Measurements from ENCODE around the gene TIMP3.

Gene TIMP3

GRCh38 chr22:32827049-32827602, 25.6 kb downstream of the TIMP3 start:
- FAIRE-seq (no peak), DNase-seq (ENCODE audit: low spot score) (no peak)

GRCh38 chr22:32828150-32828549, 26.6 kb downstream of the TIMP3 start:
- DNase-seq (ENCODE audit: low spot score) (no peak), FAIRE-seq (no peak)

DNA sequence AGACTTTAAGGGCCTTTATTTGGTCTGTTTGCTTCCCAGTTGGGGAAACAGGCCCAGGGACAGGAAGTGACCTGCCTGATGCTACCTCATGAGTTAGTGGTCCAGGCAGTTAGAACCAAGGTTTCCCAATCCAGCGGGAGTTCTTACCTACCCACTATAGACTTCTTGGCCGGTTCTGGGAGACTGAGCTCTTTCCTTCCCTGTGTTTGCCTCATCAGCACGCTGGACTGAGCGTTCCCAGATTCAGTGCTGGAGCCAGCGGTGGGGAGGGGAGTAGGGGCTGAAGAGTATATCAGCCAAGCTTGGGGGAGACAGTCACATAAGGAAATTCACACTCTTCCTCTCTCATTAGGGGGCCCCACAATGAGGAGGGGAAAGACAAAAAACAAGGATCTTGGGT, 27.1 kb downstream of the TIMP3 start:
- FAIRE-seq: no peak
- DNase-seq (ENCODE audit: low spot score): no peak

GRCh38 chr22:32829451-32829851, 27.9 kb downstream of the TIMP3 start:
- DNase-seq (ENCODE audit: low spot score) (no peak), FAIRE-seq (no peak)

- FAIRE-seq (no peak), DNase-seq (ENCODE audit: low spot score) (no peak)
These were observed 29.0 kb downstream of the TIMP3 start for GRCh38 chr22:32830473-32830872.

DNA sequence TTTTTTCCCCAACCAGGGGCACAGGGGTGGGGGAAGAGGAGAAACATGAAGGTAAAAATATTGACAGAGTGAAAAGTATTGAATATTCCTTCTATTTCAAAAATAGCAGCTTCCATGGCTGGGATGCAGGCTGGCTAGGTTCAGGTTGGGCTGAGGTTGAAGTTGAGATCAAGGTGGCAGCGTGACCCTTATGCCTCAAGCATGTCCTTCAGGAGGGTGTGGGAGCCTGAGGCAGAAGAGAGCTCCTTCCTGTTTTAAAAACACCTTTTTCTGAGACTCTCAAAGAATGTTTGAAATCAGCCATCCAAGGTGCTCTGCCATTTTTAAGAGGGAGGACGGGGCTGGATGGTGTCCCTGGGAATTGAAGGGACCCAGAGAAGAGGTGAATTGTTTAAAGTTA, 29.5 kb downstream of the TIMP3 start:
- DNase-seq (ENCODE audit: low spot score) (no peak), FAIRE-seq (no peak)

DNA sequence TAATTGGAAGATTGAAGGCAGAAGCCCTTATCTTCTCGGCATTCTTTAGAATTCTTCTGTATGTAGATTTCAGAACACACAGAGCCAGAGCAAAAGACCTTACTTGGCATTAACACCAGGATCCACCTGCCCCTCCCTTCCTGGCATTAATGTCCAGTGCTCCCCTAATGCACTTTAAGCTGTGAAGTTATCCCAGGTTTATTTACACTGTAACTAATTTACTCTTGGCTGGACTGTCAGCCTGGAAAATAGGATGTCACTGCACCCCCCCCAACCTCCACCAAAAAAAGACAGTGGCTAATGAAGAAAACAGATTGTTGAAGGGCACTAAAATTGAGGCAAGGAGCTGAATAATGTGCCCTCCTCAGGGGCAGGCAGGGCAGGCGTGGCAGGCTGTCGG, 30.1 kb downstream of the TIMP3 start:
- FAIRE-seq (no peak), DNase-seq (ENCODE audit: low spot score) (no peak)

GRCh38 chr22:32832174-32832573, 30.7 kb downstream of the TIMP3 start:
- FAIRE-seq (no peak), DNase-seq (ENCODE audit: low spot score) (no peak)

DNA sequence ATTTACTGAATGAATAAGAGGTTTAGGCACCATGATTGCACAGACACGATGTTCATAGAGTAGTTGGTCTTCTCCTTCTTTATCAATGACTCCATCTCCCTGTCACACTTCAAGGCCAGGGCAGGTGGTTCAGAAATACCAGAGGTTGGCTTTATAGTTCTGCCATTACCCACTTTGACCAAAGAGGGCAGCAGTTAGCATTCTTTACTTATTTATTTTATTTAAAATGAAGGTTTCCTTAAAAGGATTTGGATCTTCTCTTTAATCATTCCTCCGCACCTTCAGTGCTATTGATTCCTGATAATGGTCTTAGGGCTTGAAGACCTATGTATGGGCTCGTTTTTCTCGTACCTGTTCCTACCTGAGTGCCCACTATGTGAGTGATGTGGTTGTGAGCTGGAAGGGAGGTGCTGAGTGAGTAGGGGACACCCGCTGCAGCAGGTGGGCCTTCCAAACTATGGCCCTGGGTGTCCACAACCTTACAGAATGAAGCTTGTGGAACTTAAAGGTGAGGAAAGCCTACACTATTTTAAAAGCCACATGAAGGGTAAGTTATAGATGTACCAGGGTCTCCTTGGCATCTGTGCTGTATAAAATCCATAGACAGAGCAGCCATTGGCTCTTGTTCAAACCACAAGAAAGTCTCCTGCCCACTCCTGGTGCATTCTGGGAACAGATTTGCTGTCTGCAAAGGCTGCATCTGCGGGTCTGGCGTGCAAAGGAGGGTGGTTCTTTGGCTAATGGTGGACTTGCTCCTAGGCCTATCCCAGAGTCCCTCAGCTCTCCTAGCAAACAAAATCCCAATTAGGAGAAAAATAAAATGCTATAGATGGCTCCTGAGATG, 35.0 kb downstream of the TIMP3 start:
- DNase-seq (ENCODE audit: low spot score) (no peak), FAIRE-seq (no peak)

- DNase-seq (ENCODE audit: low spot score) (no peak), FAIRE-seq (no peak)
These were observed 35.6 kb downstream of the TIMP3 start for GRCh38 chr22:32837142-32837541.

DNA sequence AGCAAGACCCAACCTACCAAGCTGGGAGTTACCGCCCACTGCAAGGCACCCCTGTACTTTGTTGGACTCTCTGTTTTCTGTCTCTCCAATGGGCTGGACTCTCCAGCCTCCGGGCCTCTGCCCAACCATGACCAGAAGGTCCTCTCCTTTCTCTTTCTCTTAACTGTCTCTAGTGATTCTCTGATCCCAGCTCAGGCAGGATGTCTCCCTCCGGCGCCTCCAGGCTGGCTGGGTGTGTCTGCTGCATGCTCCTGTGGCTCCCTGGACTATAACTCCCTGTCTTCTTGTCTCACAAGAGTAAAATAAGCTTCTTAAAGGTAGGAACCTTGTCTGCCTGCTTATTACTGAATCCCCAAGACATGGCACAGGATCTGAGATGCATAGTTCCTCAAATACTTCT, 36.3 kb downstream of the TIMP3 start:
- FAIRE-seq (no peak), DNase-seq (ENCODE audit: low spot score) (no peak)

GRCh38 chr22:32839831-32840584, 38.5 kb downstream of the TIMP3 start:
- FAIRE-seq (no peak), DNase-seq (ENCODE audit: low spot score) (no peak)

DNA sequence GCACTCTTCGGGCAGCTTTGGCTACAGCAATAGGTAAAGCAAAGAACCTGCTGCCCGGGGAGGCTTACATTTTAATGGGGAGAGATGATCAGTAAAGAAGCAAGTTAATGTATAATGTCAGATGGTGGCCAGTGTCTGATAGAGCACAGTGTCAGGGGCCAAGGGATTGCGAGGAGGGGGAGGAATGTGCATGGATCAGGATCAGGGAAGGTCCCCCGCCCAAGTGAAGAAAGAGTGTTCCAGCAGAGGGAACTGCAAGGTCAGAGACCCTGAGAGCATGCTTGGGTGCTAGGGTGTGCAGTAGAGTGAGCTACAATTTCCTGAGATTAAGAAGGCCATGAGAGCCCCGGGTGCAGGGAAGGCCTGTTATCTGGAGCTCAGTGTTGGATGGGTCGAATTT, 39.7 kb downstream of the TIMP3 start:
- FAIRE-seq: no peak

DNA sequence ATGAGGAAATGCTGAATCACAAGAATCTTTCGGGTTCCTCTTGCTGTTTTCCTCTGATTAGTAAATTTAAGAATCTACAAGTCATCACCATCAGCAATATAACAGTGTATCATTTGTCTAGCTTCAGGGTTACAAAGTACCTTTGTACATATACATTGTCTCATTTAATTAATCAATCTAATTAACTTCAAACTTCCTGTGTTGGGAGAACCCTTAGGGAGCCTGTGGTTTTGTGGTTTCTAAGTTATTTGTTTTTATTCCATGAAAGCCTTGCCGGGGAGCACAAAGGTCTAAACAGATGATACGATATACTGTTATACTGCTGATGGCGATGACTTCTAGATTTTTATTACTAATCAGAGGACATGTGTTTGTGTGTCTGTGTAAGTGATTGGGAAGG, 41.0 kb downstream of the TIMP3 start:
- FAIRE-seq (no peak), DNase-seq (ENCODE audit: low spot score) (no peak)

More for the DNA sequence above, 39.7 kb downstream of the TIMP3 start:
- DNase-seq (ENCODE audit: low spot score): no peak

- FAIRE-seq (no peak), DNase-seq (ENCODE audit: low spot score) (no peak)
These were observed 41.8 kb downstream of the TIMP3 start for GRCh38 chr22:32843300-32843699.

DNA sequence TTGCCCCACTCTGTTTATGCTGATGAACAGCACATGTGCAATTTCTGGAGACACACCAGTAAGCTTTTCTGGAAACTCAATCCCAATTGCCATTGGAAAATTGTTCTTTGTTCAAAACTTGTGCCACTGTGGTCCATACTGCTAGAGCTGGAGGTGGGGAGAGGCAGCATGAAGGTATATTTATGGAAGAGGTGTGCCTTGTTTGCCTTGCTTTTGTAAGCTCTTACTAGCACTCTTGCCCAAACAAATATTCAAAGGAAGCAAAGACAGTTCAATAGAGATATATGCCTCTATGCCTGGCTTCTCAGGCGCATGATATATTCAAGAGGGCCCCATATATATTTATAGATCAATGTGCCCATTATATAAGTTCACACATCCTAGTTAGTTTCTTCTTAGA, 42.7 kb downstream of the TIMP3 start:
- FAIRE-seq (no peak), DNase-seq (ENCODE audit: low spot score) (no peak)

DNA sequence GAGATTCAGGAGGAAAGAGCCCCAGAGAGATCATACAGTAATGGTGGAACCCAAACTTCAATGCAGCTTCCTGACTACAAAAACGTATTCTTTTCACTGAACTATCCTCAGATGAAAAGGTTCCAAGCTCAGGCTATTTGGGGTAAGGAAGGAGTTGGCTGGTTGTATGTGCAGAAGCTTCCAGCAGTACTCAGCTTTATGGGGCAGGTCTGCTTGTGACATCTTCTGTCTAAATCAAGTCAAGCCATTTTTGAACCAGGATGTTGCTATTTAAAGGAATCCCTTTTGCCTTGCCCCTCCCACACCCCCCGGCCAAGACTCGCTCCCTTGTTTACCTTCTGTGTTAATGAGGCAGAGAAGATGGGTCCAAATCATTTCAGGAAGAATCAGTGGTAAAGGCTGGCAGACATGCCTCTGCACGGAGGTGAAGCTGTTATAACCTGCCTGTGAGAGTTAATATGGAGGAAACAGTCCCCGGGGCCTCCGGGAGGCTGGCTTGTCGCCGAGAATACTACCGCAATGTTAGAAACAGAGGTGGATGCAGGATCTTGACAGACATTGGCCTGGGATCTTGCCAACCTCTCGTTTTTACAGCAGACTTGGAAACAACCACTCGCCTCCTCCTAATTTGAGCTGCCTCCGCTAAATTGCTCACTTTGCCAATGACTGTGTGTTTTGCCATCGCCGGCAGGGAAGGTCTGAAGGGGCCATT, 45.4 kb downstream of the TIMP3 start:
- no peak for FAIRE-seq
- DNase-seq (ENCODE audit: low spot score): no peak

DNA sequence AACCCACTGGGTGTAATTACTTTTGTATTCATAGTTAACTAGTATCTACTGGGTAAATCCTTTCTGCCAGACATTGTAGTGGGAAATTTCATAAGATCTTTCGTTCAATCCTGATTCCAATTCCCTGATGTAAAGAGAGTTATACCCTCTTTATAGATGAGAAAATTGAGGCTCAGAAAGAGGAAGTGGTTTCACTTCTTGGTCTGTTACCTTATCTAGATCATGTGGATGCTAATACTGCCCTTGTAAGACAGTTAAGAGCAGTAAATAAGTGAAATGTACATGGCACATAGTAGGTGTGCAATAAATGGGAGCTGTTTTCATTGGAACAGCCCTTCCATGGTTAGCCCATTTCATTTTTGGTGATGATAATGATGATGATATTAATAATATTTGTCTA, 46.7 kb downstream of the TIMP3 start:
- FAIRE-seq (no peak), DNase-seq (ENCODE audit: low spot score) (no peak)

DNA sequence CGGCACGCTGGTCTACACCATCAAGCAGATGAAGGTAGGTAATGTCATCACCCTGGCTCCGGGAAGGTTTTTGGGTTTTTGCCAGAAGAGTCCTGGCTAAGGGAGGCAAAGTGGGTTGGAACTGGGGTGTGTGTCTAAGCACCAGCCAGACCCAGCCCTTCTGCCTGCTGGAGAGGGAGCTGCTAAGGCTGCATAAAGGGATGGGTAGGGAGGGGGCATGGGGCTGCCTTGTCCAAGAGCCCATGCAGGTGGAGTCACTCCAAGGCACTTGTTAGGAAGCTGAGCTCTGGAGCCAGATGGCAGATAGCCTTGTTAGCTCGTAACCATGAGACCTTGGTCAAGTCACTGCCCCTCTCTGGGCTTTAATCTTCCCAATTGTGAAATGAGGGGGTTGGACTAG, 48.0 kb downstream of the TIMP3 start:
- DNase-seq (ENCODE audit: low spot score) (no peak), FAIRE-seq (no peak)

- FAIRE-seq (no peak), DNase-seq (ENCODE audit: low spot score) (no peak)
These were observed 48.7 kb downstream of the TIMP3 start for GRCh38 chr22:32850157-32850556.

- no peak for DNase-seq (ENCODE audit: low spot score)
- no peak for FAIRE-seq
These were observed 49.3 kb downstream of the TIMP3 start for GRCh38 chr22:32850591-32851517.

All from RCC 7860 (cell line).